ENCODE data around the gene PSMD5.
"Not testable (repeated sequence)": the region's sequence is repeated elsewhere in the genome, so short reads cannot be mapped to it uniquely, and the experiment has no call there.

PSMD5 gene

DNA sequence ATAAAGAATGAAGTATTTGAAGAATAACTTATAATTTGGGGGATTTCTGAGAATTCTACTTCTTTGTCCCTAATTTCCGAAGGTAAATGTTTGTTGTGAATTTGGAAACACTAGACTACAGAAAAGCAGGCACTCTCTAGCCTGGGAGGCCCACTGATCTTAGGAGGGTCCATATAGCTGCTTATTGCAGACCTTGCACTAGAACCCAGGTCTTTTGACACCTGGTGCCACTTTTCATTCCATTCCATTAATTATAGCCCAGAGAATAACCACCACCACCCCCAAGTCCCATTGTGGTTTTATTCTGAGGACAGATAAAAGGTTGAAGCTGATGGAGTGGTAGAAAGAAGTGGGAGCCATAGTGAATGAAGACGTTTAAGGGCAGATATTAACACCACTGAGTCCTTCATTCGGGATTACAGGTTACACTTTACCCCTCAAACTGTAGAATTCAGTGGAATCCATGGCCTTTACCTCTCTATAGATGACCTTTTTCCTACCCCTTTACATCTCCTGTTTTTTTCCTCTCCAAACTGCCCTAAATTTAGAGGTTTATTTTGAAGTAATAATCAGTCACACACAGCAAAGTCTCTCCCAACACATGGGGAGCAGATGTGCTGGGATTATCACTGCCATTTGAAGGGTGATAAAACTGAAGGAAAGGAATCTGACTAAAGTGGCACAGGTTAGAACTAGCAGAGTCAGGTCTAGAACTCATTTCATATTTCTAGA is 12.0 kb upstream of the PSMD5 start:
- FAIRE-seq = no peak

DNA sequence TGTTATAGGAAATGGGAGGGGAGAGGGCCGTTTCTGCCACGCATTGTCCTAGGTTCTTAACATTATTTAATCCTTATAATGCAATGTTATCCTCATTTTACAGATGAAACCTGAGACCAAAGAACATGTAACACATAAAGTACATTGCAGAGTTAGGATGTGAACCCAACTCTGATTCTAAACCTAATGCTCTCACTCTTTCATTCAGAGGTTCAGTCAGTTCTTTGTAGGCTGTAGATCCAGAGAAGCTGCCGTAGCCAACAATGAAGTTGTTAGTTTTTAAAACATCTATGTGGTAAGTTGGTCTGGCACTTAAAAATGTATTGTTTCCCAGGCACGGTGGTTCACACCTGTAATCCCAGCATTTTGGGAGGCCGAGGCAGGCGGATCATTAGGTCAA is 10.5 kb upstream of the PSMD5 start:
- FAIRE-seq = no peak

DNA sequence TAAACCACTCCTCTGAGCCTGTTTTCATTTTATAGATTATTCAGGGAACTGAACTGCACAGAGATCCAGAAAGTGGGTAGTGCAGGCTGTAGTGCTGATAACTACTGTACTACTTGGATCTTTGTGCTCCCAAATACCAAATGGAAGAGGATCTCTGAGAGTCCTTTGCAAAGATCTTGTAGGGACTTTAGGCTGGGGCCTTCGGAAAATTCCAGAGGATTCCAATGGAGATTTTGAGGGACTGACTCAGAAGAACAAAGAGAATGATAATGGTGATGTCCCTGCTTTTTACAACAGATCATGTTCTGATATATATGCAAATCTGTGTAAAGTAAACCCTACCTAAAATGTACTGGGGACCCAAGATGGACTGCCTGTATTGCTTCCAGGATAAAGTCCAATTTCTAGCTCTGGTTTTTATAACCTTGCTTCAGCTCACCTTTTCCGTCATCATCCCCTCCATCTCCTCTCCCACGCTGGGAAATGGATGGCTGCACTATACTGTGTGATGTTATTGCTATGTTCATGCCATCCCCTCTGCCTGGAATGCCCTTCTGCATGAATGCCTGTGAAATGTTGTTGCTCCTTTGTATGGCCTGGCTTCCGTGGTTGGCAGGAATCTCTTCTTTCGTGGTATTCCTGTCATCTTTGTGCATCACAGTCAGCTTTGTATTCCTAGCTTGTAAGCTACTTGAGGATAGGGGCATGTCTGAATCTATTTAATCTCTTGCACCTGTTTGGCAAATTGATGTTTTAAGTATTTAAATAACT is 9.7 kb upstream of the PSMD5 start:
- no peak for FAIRE-seq

- FAIRE-seq = no peak
These were observed 8.7 kb upstream of the PSMD5 start for GRCh38 chr9:120851449-120851848.

DNA sequence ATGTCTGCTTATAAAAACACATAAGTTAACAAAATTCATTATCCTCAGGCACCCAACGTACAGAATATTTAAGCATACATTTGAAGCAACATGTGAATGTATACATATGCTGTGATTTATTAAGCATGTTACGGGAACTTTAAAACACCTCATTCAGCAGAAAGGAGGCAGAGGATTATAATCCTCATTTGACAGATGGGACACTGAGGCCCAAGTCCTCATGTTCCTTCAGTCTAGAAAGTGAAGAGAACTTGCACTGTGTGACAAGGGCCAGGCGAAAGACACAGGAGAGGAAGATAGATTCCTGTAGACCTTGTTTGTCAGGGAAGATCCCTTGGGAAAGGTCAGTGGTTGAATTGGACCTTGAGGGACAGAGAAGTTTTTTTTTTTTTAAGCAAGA is 7.6 kb upstream of the PSMD5 start:
- FAIRE-seq = no peak

DNA sequence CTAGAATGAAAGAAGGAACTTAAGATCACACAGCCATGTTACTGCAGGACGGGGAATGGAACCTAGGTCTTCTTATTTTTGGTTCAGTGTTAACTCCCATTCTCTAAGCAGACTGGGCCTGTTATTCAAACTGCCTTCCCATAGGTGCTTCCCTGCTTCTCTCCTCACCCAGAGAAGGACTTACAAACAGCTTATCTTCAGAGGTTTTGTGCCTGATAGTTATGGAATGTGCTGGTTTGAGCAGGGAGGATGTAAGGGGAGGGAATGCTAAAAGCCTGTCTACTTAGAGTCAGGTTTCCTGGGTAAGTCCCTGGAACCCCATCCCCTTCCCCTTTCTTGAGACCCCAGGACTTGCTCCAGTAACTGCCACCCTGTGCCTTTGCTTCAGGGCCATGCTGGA is 4.2 kb upstream of the PSMD5 start:
- no peak for FAIRE-seq

GRCh38 chr9:120846251-120846889 is 3.6 kb upstream of the PSMD5 start:
- FAIRE-seq = no peak

DNA sequence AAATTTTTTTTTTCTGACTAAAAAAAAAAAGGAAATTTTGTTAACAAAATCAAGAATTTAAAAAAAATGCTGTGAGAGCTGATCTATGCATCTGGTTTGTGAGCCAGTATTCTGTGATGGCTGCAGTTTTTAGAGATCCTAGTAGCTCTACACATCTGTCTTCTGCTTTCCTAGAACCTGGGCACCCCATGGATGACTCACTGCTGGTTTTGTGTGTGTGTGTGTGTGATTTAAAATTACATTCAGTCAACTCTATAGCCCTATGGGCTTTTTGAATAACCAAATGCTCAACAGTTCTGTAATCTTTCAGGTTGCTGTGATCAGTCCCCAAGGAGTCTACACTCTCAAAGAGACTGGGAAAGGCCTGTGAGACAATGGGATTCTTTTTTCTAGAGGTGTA is 2.5 kb upstream of the PSMD5 start:
- FAIRE-seq = no peak

GRCh38 chr9:120841930-120842684 is 615 bp downstream of the PSMD5 start:
- FAIRE-seq = no peak

GRCh38 chr9:120839146-120839545 is 3.6 kb downstream of the PSMD5 start:
- no peak for FAIRE-seq

DNA sequence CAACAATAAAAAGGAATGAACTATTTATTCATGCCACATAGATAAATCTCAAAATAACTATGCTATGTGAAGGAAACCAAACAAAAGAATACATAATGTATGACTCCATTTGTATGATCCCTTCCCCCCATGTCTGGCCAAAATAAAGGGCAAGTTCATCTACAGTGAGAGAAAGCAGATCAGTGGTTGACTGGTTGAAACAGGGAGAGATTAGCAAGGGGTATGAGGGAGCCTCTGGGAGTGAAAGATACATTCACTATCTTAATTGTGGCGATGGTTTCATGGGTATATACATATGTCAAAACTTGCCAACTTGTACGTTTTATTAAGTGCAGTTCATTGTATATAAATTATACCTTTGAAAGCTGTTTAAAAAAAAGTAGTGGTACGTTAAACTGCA is 4.8 kb downstream of the PSMD5 start:
- FAIRE-seq = no peak

DNA sequence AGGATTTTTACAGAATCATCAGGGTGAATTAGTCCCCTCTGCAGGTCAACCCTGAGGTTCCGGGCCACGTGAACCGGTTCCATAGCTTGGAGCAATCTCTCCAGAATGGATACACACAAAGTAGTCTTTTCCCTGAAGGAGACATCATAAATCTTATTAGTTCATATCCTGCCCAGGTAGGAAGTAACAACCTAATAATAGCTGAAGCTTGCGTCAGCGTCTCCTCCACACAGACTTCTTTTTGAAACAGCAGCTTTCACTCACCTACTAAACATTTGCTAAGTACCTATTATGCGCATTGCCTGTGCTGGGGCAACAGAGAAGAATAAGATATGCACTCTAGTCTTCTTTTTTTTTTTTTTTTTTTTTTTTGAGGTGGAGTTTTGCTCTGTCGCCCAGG is 9.4 kb downstream of the PSMD5 start:
- no peak for FAIRE-seq

- no peak for FAIRE-seq
These were observed 9.9 kb downstream of the PSMD5 start for GRCh38 chr9:120832807-120833206.

GRCh38 chr9:120830865-120831264 is 11.9 kb downstream of the PSMD5 start:
- no peak for FAIRE-seq

DNA sequence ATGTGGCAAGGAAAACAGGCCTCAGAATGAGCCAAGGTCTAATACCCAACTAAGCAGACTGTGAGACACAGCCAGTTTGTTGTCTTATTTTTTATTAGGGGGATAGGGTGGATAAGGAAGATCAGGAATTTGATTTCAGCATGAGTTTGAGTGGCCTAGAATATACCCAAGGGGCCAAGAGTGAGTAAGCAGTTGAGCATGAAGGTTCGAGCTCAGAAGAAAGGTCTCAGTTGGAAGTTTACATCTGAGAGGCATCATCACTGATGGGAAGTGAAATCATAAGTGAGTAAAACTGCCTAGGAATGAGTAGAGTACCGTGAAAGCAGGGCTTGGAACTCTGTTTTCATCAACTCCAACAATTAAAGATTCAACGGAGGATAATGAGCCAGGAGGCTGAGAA is 12.6 kb downstream of the PSMD5 start:
- no peak for FAIRE-seq

- no peak for FAIRE-seq
These were observed 13.1 kb downstream of the PSMD5 start for GRCh38 chr9:120829650-120830049.

- no peak for FAIRE-seq
These were observed 22.6 kb downstream of the PSMD5 start for GRCh38 chr9:120820095-120820494.

- FAIRE-seq = no peak
These were observed 24.1 kb downstream of the PSMD5 start for GRCh38 chr9:120818595-120818994.

- no peak for FAIRE-seq
These were observed 27.6 kb downstream of the PSMD5 start for GRCh38 chr9:120815075-120815474.

- no peak for FAIRE-seq
These were observed 33.8 kb downstream of the PSMD5 start for GRCh38 chr9:120808931-120809330.

DNA sequence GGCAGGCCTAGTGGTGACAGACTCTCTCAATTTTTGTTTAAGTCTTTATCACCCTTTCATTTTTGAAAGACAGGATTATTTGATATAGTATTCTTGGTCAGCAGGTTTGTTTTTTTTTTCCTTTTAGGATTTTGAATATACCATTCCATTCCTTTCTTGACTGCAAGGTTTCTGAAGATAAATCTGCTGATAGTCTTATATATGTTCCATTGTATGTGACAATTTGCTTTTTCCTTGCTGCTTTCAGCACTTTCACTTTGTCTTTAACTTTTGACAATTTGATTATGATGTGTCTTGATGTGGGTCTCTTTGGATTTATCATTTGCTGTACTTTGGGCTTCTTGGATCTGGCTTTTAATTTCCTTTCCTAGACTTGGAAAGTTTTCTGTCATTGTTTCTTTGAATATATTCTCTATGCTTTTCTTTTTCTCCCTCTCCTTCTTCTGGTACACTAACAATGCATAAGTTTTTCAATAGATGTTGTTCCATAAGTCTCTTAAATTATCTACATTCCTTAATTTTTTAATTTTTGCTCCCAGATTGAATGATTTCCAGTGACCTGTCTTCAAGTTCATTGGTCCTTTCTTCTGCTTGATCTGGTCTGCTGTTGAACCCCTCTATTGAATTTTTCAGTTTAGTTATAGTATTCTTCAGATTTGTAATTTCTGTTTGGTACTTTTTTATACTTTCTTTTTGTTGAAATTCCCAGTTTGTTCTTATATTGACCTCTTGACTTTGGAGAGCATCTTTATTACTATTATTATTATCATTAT is 34.9 kb downstream of the PSMD5 start:
- FAIRE-seq = no peak

DNA sequence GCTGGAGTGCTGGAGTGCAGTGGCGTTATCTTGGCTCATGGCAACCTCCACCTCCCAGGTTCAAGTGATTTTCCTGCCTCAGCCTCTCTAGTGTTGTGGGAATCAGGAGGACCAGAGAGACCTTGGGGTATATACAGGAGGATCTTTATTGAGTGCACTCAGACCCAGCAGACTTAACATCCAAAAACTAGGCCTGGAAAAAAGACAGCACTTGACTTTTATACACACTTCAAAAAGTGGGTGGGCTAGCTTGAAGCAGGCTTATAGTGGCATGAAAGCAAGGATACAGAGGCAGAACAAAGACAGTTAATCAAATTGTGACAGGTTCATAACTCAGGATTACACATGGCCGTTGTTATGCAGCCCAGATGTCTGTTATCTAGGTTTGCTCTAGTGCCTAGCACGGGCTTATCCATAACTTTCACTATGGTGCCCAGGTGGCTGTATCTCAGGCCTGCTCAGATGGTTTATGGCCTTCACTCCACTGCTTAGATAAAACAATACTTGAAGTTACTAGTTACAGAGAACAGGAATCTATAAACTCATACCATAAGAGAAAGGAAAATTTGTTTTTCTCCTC is 37.8 kb downstream of the PSMD5 start:
- not testable (repeated sequence) for FAIRE-seq

Measured in endometrium (tissue), 2 donors.